ENCODE data around the gene TRUB1.

DNA sequence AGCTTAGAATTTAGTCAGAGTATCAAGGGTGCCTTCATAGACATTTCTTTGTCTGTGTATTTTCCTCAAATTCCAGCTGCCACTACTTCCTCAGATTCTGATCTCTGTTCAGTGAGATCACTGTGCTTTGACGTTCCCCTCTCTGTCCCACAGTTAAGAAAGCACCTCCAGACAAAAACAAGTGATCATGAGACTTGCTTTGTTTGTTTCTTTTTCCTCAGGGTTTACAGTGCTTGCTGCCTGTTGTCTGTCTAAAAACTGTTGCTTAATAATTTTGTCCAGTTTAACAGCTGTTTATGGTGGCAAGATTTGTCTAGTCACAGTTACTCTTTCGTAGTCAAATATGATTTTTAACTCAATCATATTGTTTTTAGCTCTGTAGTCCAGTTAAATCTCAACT is 29.1 kb downstream of the TRUB1 start:
- TF ChIP-seq ZNF274 (IDR thresholded peaks at IDR 0.05; ENCODE audit: low read depth, low read length) (no peak), YY1 (IDR thresholded peaks at IDR 0.05; ENCODE audit: insufficient read depth, insufficient read length) (no peak)
